GM12872 (cell line): ENCODE measurements around the gene KRTAP20-3.

Experiments
- TF ChIP-seq, protein P1 (sequence below): IDR thresholded peaks from 3 replicates; pipeline ENCODE4 v1.5.1; 2011; ENCODE audit warnings: low read depth, mild to moderate bottlenecking, low read length, moderate library complexity; ENCODE audit not compliant: insufficient read depth

KRTAP20-3 gene

DNA sequence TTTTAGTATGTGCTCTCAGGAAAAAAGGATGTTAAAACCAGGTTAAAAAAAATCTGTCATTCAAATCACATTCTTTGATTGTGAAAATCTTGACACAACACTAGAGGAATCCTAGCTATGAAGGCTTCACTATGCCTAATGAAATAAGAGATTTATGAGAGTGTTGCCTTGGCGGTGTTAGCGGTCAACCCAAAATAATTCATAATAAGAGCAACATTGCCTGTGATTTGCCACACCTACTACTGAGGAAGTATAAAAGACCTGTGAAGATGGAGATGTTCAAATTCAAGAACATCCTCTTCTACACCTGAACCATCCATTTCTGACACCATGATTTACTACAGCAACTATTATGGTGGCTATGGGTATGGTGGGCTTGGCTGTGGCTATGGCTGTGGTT, 26.5 kb upstream of the KRTAP20-3 start, which contains the start of gene KRTAP20-1:
Gene KRTAP20-1 (plus strand): TSS at position 301 of the 400 bp plus-strand sequence. CDS start 30 bp downstream, at position 331.
- TF ChIP-seq, protein P1, sequence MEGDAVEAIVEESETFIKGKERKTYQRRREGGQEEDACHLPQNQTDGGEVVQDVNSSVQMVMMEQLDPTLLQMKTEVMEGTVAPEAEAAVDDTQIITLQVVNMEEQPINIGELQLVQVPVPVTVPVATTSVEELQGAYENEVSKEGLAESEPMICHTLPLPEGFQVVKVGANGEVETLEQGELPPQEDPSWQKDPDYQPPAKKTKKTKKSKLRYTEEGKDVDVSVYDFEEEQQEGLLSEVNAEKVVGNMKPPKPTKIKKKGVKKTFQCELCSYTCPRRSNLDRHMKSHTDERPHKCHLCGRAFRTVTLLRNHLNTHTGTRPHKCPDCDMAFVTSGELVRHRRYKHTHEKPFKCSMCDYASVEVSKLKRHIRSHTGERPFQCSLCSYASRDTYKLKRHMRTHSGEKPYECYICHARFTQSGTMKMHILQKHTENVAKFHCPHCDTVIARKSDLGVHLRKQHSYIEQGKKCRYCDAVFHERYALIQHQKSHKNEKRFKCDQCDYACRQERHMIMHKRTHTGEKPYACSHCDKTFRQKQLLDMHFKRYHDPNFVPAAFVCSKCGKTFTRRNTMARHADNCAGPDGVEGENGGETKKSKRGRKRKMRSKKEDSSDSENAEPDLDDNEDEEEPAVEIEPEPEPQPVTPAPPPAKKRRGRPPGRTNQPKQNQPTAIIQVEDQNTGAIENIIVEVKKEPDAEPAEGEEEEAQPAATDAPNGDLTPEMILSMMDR, result no peak

DNA sequence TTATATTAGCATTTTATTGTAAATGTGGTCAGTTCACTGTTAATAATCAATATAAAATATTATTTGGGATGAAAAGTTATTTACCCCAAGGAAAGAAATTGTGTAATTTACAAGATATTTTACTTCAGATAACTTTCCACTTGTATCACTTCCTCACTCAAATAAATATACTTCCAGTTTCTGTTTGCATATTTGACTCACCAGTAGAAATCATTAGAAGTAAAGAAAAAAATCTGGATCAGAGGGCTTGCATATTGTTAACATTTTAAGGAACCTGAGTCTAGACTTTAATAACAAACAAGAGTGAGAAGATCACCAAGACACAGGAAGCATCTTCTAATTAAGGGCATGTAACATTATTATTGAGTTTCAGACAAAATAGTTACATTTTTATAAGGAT, 22.6 kb upstream of the KRTAP20-3 start:
- TF ChIP-seq, protein P1, result no peak

DNA sequence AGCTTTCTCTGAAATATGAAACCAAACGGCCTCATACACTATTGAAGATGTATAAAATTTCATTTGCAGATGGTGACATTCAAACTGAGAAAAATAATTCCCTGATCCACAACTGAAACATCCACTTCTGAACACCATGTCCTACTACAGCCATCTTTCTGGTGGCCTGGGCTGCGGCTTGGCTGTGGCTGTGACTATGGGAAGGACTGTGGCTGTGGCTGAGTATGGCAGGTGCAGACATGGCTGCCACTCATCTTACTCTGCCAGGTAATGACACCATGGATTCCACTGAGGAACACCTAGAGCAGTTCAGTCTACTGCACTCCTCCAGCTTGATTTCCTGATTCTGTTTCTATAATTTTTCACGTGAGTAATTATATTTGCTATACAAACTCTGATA, 22.1 kb upstream of the KRTAP20-3 start, which contains the start of gene KRTAP20-4:
Gene KRTAP20-4 (plus strand): TSS at position 106 of the 400 bp plus-strand sequence.
- TF ChIP-seq, protein P1, result no peak

DNA sequence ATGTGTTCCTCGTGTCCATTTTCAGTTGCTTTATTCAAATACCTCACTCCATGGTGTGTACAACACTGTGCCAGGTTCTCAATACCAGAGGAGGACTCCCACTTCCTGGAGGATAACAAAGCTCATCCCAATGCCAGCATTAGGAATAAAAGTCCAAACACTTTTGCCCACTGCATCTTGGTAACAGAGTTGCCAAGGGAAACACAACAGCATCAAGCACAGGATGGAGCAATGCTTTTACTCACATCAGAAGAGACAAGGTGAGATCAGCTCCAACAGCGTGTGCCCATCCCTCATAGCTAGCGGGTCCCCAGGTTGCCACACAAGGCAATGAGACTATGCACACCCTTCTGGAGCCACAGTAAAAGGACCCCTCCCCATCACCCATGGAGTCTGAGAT, 19.3 kb upstream of the KRTAP20-3 start:
- TF ChIP-seq, protein P1, result no peak

DNA sequence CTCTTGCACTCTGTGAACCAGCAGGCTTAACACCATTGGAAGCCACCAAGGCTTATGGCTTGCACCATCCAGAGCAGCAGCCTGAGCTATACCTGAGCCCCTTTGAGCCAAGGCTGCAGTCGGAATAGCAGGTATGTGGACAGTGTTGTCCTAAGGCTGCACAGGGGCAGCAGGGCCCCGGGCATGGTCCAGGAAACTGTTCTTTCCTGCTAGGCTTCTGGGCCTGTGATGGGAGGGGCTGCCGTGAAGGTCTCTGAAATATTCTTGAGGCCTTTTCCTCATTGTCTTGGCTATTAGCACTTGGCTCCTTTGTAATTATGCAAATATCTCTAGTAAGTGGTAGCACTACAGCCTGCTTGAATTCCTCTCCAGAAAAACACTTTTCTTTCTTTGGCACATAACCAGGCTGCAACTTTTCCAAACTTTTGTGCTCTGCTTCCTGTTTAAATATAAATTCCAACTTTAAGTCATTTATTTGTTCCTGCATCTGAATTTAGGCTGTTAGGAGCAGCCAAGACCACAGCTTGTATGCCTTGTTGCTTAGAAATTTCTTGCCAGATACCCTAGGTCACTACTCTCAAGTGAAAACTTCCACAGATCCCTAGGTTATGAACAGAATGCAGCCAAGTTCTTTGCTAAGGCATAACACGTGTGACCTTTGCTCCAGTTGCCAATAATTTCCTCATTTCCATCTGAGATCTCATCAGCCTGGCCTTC, 17.1 kb upstream of the KRTAP20-3 start:
- TF ChIP-seq, protein P1, result no peak

DNA sequence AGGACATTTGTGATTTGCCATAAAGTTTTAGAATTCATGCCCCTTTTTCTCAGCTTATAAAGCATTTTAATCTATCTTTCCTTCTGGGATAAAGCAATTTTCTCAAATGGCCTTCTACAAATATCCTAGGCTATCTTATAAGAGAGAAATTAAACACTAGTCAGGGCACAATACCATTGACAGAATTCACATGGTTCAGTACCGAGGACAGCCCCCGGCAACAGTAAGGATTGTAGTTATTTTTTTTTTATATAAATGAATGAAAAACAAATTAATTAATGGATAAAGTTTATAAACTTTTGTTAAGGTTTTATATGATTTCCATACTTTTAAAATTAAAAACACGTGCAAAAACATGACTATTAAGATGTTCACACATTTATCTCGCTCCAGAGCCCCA, 14.6 kb upstream of the KRTAP20-3 start:
- TF ChIP-seq, protein P1, result no peak

DNA sequence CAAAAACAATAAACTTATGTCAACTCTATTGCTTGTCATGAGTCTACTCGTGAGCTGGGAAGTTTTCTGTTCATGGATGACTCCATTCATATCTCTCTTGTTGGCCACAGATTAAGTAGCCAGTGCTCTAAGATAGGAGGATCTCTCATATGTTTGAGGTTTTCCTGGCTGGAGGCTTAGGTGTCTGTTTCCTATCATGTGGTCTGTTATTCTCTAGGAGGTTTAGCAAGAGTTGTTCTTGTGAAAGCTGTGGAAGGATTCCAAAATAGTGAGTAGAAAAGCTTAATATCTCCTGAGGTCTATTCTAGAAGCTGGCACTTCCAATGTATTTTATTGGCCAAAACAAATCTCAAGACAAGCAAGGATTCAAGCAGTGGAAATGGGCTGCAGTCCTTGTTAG, 13.5 kb upstream of the KRTAP20-3 start:
- TF ChIP-seq, protein P1, result no peak
